Smooth muscle cell of the coronary artery (primary cell): ENCODE results near the gene SNAPC2. TPM values are rescaled to one million over a fixed set of nuclear protein-coding genes. Genes with fewer than 3 reads are reported as not detected.

Experiments used
- total RNA-seq: library from RNA; depleted of rRNA; stranded (reverse); fragments of >200 nt; gene quantifications from 2 replicates; pipeline ENCODE4 v1.2.3, GENCODE V29; 2014; ENCODE audit warnings: low replicate concordance

The SNAPC2 gene
- total RNA-seq, result 7.3 and 13.7 TPM in 2 replicates

GRCh38 chr19:7919610-7920518 lies at the start of gene SNAPC2:
TSS of gene SNAPC2 (plus strand) at chr19:7920338. CDS start at chr19:7920367, 29 bp downstream.

GRCh38 chr19:7874076-7874896 lies 45.9 kb upstream of the SNAPC2 start, which contains the start of gene PRR36:
TSS of gene PRR36 (minus strand) at chr19:7874390. CDS start at chr19:7873689, 701 bp downstream.

GRCh38 chr19:7888145-7888825 lies 31.9 kb upstream of the SNAPC2 start, which contains the start of gene LRRC8E:
TSS of gene LRRC8E (plus strand) at chr19:7888510. CDS start at chr19:7895604, 7,094 bp downstream.

GRCh38 chr19:7903244-7904073 lies 16.7 kb upstream of the SNAPC2 start, which contains the start of gene MAP2K7:
TSS of gene MAP2K7 (plus strand) at chr19:7903877. CDS start at chr19:7903945, 68 bp downstream.

GRCh38 chr19:7914598-7915045 lies 5.5 kb upstream of the SNAPC2 start, which contains the start of gene TGFBR3L:
TSS of gene TGFBR3L (plus strand) at chr19:7914830.

GRCh38 chr19:7926021-7926726 lies 6.0 kb downstream of the SNAPC2 start, which contains the start of gene CTXN1:
TSS of gene CTXN1 (minus strand) at chr19:7926135. CDS start at chr19:7925538, 597 bp downstream.

GRCh38 chr19:7943444-7944176 lies 23.5 kb downstream of the SNAPC2 start, which contains the start of gene TIMM44:
TSS of gene TIMM44 (minus strand) at chr19:7943666. CDS start at chr19:7943651, 15 bp downstream.

Other genes with a start within 250 kb of the SNAPC2 start
- gene MCEMP1, start 243.2 kb upstream of the SNAPC2 start, total RNA-seq, result not detected in 2 replicates
- 164 and 360 TPM in 2 replicates for gene TRAPPC5, start 239.5 kb upstream of the SNAPC2 start, total RNA-seq
- gene FCER2, start 218.2 kb upstream of the SNAPC2 start, total RNA-seq, result not detected in 2 replicates
- not detected in 2 replicates for gene CLEC4G, start 188.2 kb upstream of the SNAPC2 start, total RNA-seq
- not detected in 2 replicates for gene CD209, start 172.8 kb upstream of the SNAPC2 start, total RNA-seq
- not detected in 2 replicates for gene CLEC4M, start 157.1 kb upstream of the SNAPC2 start, total RNA-seq
- gene EVI5L, start 90.1 kb upstream of the SNAPC2 start, total RNA-seq, result 13.1 and 16.2 TPM in 2 replicates
- gene PRR36, start 45.9 kb upstream of the SNAPC2 start, total RNA-seq, result not detected in 2 replicates
- gene LRRC8E, start 31.8 kb upstream of the SNAPC2 start, total RNA-seq, result 4.3 and 5.6 TPM in 2 replicates
- 8.1 and 9.4 TPM in 2 replicates for gene MAP2K7, start 16.5 kb upstream of the SNAPC2 start, total RNA-seq
- gene TGFBR3L, start 5.5 kb upstream of the SNAPC2 start, total RNA-seq, result 1.3 TPM in 1 of 2 replicates, not detected in the other
- gene CTXN1, start 5.8 kb downstream of the SNAPC2 start, total RNA-seq, result 0.12 and 2.8 TPM in 2 replicates
- 56.6 and 66.4 TPM in 2 replicates for gene TIMM44, start 23.3 kb downstream of the SNAPC2 start, total RNA-seq
- gene ELAVL1, start 85.3 kb downstream of the SNAPC2 start, total RNA-seq, result 17.4 and 37.5 TPM in 2 replicates
- gene CCL25, start 132.4 kb downstream of the SNAPC2 start, total RNA-seq, result not detected in 2 replicates
- gene FBN3, start 229.3 kb downstream of the SNAPC2 start, total RNA-seq, result not detected in 2 replicates